ENCODE data around the gene ZNF514. TPM values are rescaled to one million over a fixed set of nuclear protein-coding genes. Genes with fewer than 3 reads are reported as not detected.

The ZNF514 gene
- total RNA-seq, result 10 to 100 TPM; 18.9 to 38.4 TPM
- polyA plus RNA-seq, result 1 to 10 TPM; 5.0 to 6.8 TPM
- long read RNA-seq, donor 1, full-length matches to known transcripts, result 6 of 6 reads
- long read RNA-seq, donor 1, partial matches to known transcripts, result 0 of 6 reads
- long read RNA-seq, donor 1, other reads (novel, unspliced or antisense), result 0 of 6 reads
- long read RNA-seq, donor 2, full-length matches to known transcripts, result 2 of 2 reads
- long read RNA-seq, donor 2, partial matches to known transcripts, result 0 of 2 reads
- long read RNA-seq, donor 2, other reads (novel, unspliced or antisense), result 0 of 2 reads
- long read RNA-seq, donor 3, full-length matches to known transcripts, result 6 of 6 reads
- long read RNA-seq, donor 3, partial matches to known transcripts, result 0 of 6 reads
- long read RNA-seq, donor 3, other reads (novel, unspliced or antisense), result 0 of 6 reads
- long read RNA-seq, donor 4, full-length matches to known transcripts, result 1 of 1 reads
- long read RNA-seq, donor 4, partial matches to known transcripts, result 0 of 1 reads
- long read RNA-seq, donor 4, other reads (novel, unspliced or antisense), result 0 of 1 reads
- long read RNA-seq, donor 5, full-length matches to known transcripts, result 5 of 5 reads
- long read RNA-seq, donor 5, partial matches to known transcripts, result 0 of 5 reads
- long read RNA-seq, donor 5, other reads (novel, unspliced or antisense), result 0 of 5 reads

DNA sequence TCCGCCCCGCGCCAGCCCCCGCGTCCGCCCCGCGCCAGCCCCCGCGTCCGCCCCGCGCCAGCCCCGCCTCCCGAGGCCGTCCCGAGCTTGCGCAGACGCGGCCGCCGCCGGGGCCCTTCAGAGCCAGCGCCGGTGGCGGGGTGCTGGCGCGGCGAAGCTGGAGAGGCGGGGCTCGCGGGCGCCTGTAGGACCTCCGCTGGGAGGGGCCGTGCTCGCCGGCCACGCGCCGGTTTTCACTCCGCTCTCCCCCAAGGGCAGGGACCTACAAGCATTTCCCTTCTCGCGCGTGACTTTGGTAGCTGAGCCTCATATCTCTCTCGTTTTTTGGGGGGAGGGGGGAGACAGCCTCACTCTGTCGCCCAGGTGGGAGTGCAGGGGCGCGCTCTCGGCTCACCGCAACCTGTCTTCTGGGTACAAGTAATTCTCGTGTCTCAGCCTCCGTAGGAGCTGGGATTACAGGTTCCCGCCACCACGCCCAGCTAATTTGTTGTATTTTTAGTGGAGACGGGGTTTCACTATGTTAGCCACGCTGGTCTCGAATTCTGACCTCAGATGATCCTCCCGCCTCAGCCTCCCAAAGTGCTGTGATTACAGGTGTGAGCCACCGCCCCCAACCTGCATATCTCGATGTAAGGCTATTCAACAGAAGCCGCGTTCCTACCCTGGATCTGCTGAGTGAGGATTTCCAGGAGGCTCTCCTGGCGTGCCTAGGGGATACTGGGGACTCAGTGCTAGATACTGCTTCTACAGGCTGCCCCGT, at the start of gene ZNF514:
Gene ZNF514, minus strand, starts transcription at position 159 of the 760 bp plus-strand sequence. CDS start 6,595 bp downstream, outside the sequence.
- H3K9me3 ChIP-seq (ENCODE audit: control insufficient read depth in 4 of 4, insufficient read depth in 3 of 4, low read length in 3 of 4), result peaks cover 0 to 8% (median 5%) of the 10 kb centered on the region in 4 donors
- DNase-seq (peak; percentile 69 to 87 (median 75)), ATAC-seq (ENCODE audit: insufficient read depth, low FRiP score) (peak; percentile 87)
- TF ChIP-seq, protein P1, sequence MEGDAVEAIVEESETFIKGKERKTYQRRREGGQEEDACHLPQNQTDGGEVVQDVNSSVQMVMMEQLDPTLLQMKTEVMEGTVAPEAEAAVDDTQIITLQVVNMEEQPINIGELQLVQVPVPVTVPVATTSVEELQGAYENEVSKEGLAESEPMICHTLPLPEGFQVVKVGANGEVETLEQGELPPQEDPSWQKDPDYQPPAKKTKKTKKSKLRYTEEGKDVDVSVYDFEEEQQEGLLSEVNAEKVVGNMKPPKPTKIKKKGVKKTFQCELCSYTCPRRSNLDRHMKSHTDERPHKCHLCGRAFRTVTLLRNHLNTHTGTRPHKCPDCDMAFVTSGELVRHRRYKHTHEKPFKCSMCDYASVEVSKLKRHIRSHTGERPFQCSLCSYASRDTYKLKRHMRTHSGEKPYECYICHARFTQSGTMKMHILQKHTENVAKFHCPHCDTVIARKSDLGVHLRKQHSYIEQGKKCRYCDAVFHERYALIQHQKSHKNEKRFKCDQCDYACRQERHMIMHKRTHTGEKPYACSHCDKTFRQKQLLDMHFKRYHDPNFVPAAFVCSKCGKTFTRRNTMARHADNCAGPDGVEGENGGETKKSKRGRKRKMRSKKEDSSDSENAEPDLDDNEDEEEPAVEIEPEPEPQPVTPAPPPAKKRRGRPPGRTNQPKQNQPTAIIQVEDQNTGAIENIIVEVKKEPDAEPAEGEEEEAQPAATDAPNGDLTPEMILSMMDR (IDR thresholded peaks at IDR 0.05; ENCODE audit: control extremely low read depth, extremely low read depth), result no peak
- H3K4me3 ChIP-seq, result peak within 1 kb of the TSS; percentile 66
- H3K27me3 ChIP-seq (ENCODE audit: control insufficient read depth in 3 of 3, insufficient read depth in 3 of 3, low read length in 2 of 3), result no peaks in the 10 kb centered on the region
- peak within 1 kb of the TSS; percentile 73 to 90 for H3K27ac ChIP-seq (ENCODE audit: low read depth in 1 of 2, low read length in 1 of 2)
- H3K36me3 ChIP-seq (ENCODE audit: control insufficient read depth in 4 of 4, insufficient read depth in 4 of 4, low read length in 4 of 4), result peaks cover 4 to 22% (median 14%) of the 10 kb centered on the region in 4 donors
- peak within 1 kb of the TSS; percentile 45 to 63 for H3K9ac ChIP-seq (ENCODE audit: insufficient read depth in 1 of 2, low read length in 2 of 2)
- WGBS, 2 donors, result 11 to 15% methylated on average over 44 to 63 of the region's 64 CpGs
- peaks cover 0 to 24% (median 10%) of the 10 kb centered on the region in 5 donors for H3K4me1 ChIP-seq (ENCODE audit: control insufficient read depth in 5 of 5, insufficient read depth in 5 of 5, low read length in 5 of 5)

DNA sequence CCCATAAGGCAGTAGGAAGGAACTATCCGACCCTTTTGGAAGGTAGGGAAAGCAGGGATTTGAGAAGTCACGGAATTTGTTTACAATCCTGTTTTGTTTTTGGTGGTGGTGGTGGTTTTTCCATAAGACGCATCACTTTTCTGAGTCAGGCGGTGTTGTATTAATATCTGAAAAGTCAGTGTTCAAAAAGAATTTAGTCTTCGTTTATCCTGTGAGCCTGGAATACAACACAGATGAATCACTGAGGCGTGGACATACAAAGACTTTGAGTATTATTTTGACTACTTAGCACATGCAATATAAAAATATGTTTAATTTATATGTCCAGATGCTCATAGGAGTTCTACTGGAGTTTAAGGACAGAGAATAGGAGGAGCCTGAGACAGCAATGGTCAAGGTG, 48.5 kb upstream of the ZNF514 start:
- peaks cover 0 to 11% (median 3%) of the 10 kb centered on the region in 5 donors for H3K4me1 ChIP-seq (ENCODE audit: control insufficient read depth in 5 of 5, insufficient read depth in 5 of 5, low read length in 5 of 5)
- no peak overlapping the region for H3K27ac ChIP-seq (ENCODE audit: low read depth in 1 of 2, low read length in 1 of 2)
- peaks cover 4 to 11% (median 9%) of the 10 kb centered on the region in 4 donors for H3K9me3 ChIP-seq (ENCODE audit: control insufficient read depth in 4 of 4, insufficient read depth in 3 of 4, low read length in 3 of 4)
- DNase-seq (no peak), ATAC-seq (ENCODE audit: insufficient read depth, low FRiP score) (no peak)
- TF ChIP-seq, protein P1 (IDR thresholded peaks at IDR 0.05; ENCODE audit: control extremely low read depth, extremely low read depth), result no peak
- H3K9ac ChIP-seq (ENCODE audit: insufficient read depth in 1 of 2, low read length in 2 of 2), result no peak overlapping the region
- H3K36me3 ChIP-seq (ENCODE audit: control insufficient read depth in 4 of 4, insufficient read depth in 4 of 4, low read length in 4 of 4), result peaks cover 4 to 39% (median 29%) of the 10 kb centered on the region in 4 donors
- no peaks in the 10 kb centered on the region for H3K27me3 ChIP-seq (ENCODE audit: control insufficient read depth in 3 of 3, insufficient read depth in 3 of 3, low read length in 2 of 3)
- H3K4me3 ChIP-seq, result no peak overlapping the region
- WGBS, 2 donors, result 76 to 80% methylated on average over 6 of the region's 6 CpGs

DNA sequence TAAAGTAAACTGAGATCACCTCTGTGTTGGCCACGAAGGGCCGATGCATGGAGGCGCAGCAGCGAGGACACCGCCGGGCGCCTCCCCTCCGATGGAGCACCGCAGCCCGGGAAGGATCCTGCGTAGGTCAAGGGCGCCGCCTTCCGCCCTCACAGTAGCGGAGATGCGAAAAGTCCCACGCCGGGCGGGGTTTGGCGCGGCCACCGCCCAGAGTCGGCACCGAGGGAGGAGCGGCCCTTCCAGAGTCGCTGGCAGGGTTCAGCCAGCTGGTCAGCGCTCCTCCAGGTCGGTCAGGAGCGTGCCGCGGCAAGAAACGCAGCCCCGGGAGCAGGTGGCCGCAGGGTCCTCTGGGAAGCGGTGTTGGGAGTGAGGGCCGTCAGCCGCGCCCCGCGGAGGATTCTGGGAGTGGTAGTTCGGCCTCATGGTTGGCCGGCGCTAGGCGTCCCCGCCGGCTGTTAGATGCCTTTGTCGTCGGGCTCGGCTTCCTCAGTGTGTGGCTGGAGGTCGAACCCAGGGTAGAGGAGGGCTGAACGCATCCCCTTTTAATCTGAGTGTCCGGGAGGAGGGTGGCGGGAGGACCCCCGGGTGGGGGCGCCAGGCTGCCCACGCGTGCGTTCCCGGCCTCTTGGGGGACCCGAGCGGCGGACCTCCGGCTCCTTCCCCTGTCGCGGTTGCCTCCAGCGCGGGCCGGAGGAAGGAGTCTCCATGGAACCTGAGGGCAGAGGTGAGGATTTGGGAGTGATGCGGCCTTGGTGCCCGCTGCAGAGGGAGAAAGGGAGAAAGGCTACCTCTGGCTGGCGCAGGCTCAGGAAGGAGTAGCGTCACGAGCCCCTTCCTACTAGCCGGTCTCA, 47.7 kb upstream of the ZNF514 start, which contains the start of gene ZNF892:
Gene ZNF892, plus strand, starts transcription at position 411 of the 851 bp plus-strand sequence. Its CDS starts 295 bp downstream, at position 706.
- DNase-seq (peak; percentile 88 to 92 (median 91)), ATAC-seq (ENCODE audit: insufficient read depth, low FRiP score) (peak; percentile 97)
- H3K36me3 ChIP-seq (ENCODE audit: control insufficient read depth in 4 of 4, insufficient read depth in 4 of 4, low read length in 4 of 4), result peaks cover 3 to 31% (median 22%) of the 10 kb centered on the region in 4 donors
- peak within 1 kb of the TSS; percentile 80 for H3K4me3 ChIP-seq
- WGBS, 2 donors, result 1% methylated on average over 49 to 74 of the region's 74 CpGs
- H3K27me3 ChIP-seq (ENCODE audit: control insufficient read depth in 3 of 3, insufficient read depth in 3 of 3, low read length in 2 of 3), result no peaks in the 10 kb centered on the region
- H3K4me1 ChIP-seq (ENCODE audit: control insufficient read depth in 5 of 5, insufficient read depth in 5 of 5, low read length in 5 of 5), result peaks cover 0 to 11% (median 3%) of the 10 kb centered on the region in 5 donors
- H3K9me3 ChIP-seq (ENCODE audit: control insufficient read depth in 4 of 4, insufficient read depth in 3 of 4, low read length in 3 of 4), result peaks cover 2 to 11% (median 5%) of the 10 kb centered on the region in 4 donors
- H3K9ac ChIP-seq (ENCODE audit: insufficient read depth in 1 of 2, low read length in 2 of 2), result peak within 1 kb of the TSS in 1 of 2 donors; percentile 44
- TF ChIP-seq, protein P1 (IDR thresholded peaks at IDR 0.05; ENCODE audit: control extremely low read depth, extremely low read depth), result peak; percentile 3
- peak within 1 kb of the TSS; percentile 93 to 96 for H3K27ac ChIP-seq (ENCODE audit: low read depth in 1 of 2, low read length in 1 of 2)

All from lung (tissue), 16 donors.